ENCODE measurements around the gene FASN.

FASN gene

DNA sequence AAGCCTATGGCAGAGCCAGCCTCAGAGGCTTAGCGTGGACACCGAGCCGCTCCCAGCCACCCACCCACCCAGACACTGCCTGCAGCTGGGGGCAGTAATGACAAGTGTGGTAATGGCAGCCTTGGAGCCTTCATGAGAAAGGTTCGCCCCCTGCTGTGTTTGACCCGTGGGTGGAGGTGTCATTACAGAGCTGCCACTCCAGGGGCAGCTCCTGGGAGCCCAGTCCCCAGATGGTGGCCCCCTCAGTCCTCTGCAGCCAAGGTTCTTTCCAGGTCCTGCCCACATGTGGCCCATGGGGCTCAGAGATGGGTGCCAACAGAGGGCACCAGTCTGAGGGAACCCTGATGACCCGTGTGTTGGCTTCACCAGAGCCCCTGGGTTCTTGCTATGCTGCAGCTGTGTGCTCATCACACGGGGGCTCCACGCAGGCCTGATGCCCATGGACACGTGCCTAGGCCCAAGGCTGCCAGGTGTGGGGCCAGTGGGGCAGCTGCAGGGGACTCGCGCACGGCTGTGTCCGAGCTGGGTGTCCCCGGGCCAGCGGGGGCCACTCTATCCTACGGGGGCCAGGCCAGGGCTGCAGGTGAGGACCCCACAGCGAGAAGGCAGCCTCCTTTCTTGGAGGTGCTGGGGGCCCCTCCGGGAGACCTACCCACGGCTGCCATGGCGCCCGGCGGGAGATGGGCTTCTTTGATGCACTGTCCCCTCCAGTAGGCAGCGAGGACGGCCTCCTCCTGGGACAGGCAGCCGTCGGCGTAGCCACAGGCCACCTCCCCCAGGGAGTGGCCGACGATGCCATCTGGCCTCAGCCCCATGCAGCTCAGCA lies 8.1 kb downstream of the FASN start:
- no peak overlapping the region for H3K27ac ChIP-seq
- TF ChIP-seq ZFX (IDR thresholded peaks at IDR 0.05; ENCODE audit: borderline replicate concordance), result no peak
- TF ChIP-seq, protein P1, sequence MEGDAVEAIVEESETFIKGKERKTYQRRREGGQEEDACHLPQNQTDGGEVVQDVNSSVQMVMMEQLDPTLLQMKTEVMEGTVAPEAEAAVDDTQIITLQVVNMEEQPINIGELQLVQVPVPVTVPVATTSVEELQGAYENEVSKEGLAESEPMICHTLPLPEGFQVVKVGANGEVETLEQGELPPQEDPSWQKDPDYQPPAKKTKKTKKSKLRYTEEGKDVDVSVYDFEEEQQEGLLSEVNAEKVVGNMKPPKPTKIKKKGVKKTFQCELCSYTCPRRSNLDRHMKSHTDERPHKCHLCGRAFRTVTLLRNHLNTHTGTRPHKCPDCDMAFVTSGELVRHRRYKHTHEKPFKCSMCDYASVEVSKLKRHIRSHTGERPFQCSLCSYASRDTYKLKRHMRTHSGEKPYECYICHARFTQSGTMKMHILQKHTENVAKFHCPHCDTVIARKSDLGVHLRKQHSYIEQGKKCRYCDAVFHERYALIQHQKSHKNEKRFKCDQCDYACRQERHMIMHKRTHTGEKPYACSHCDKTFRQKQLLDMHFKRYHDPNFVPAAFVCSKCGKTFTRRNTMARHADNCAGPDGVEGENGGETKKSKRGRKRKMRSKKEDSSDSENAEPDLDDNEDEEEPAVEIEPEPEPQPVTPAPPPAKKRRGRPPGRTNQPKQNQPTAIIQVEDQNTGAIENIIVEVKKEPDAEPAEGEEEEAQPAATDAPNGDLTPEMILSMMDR (IDR thresholded peaks at IDR 0.05), result no peak

DNA sequence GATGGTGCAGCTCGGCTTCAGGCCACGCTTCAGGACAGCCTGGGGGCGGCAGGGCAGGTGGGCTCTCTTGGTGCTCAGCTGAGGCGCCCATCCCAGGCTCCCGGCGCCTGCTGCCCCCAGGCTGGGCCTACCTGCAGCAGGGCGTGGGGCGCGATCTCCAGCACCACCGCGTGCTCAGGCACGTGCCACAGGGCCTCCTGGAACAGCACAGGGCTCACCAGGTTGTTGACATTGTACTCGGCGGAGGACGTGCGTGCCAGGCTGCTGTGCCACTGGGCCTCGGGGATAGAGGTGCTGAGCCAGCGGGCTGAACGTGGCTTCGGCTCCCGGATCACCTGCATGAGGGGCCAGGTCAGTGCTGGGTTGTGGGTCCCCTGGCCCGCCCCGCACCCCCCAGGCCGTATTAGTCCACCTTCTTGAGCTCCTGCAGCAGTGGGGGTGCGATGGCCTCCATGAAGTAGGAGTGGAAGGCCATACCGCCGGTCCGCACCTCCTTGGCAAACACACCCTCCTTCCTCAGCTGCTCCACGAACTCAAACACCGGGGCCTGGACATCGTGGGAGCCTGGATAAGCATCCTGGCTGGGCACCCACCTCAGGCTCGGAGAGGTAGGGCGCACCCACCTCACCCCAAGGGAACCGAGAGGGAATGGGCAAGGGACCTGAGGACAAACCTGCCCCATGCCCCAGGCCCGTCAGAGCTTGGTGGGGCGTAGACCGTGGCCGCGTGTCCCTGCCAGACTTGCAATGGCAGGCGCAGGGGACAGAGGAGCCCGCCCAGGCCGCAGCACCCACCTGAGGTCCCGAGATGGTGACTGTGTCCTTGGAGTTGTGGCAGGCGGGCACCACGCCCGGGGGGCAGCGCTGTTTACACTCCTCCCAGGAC lies 9.0 kb downstream of the FASN start:
- TF ChIP-seq, protein P1 (IDR thresholded peaks at IDR 0.05), result no peak
- TF ChIP-seq ZFX (IDR thresholded peaks at IDR 0.05; ENCODE audit: borderline replicate concordance), result no peak
- H3K27ac ChIP-seq, result no peak overlapping the region

DNA sequence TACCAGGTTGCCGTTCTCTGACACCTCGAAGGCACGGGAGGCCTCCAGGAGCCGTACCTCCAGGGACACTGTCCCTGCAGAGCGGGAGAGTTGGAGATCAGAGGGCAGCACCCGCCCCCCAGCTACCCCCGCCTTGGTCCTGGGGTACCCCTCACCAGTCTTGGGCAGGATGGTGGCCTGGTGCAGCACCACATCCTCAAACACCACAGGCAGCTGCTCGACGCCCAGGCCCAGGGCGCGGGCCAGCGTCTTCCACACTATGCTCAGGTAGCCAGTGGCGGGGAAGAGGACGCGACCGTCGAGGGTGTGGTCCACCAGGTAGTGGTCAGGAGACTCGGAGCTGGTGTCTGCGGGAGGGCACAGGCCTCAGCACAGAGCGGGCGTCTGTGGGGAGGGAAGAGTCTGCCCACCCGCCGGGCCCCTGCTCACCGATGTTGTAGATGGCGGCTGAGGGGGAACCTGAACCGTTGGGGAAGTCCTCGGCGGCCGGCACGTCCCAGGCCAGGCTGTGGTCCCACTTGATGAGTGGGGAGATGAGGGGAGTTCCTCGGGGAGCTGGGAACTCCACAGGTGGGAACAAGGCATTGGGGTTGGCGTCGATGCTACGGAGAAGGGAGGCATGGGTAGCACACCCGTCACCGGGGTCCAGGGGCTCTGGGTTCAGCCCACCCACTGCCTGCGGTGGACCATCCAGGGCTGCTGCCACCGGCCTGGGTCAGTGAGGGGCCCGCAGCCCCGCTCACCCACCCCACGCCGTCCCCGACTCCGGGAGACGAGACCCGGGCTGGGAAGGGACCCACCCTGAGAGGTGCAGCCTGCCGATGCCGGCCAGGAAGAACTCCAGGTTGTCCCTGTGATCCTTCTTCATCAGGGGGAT lies 9.8 kb downstream of the FASN start:
- TF ChIP-seq ZFX (IDR thresholded peaks at IDR 0.05; ENCODE audit: borderline replicate concordance), result no peak
- TF ChIP-seq, protein P1 (IDR thresholded peaks at IDR 0.05), result no peak
- no peak overlapping the region for H3K27ac ChIP-seq

DNA sequence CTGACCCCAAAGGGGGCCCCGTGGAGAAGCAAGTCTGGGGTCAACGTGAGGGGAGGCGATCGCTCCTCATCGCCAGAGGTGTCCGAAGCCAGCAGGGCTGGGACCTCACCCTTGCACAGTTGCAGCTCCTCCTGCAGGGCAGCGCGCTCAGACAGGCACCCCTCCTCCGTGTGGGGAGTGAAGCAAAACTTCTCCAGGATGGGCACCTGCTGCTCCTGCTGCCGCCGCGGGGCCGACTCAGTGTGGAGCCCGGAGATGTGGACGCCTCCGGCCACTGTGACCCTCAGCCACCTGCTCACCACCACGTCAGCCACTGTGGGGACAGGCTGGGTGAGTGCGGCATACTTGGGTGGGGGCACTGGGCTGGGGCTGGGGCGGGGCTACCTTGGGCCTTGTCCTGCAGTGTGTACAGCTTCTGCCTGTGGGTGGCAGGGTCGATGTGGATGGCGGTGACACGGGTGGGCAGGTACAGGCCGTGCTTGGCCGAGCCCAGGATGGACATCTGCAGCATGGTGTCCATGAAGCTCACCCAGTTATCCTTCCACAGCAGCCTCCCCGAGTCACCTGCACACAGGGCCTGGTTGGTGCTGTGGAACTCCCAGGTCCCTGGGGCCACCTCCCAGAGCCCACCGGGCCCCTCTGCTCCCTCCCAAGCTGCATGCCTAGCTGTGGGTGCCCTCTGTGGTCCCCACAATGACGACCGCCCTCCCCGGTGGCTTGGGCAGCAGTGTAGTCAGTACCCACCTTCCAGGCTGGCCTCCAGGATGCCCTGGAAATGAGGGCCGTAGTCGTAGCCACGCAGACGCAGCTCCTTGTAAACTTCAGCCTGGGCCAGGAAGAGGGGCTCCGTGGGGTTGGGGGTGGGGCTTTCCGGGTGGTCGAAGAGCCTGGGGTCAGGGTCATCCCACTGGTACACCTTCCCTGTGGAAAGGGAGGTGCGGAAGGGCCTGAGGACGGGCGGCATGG lies 10.8 kb downstream of the FASN start:
- no peak for TF ChIP-seq ZFX (IDR thresholded peaks at IDR 0.05; ENCODE audit: borderline replicate concordance)
- TF ChIP-seq, protein P1 (IDR thresholded peaks at IDR 0.05), result no peak
- H3K27ac ChIP-seq, result no peak overlapping the region

DNA sequence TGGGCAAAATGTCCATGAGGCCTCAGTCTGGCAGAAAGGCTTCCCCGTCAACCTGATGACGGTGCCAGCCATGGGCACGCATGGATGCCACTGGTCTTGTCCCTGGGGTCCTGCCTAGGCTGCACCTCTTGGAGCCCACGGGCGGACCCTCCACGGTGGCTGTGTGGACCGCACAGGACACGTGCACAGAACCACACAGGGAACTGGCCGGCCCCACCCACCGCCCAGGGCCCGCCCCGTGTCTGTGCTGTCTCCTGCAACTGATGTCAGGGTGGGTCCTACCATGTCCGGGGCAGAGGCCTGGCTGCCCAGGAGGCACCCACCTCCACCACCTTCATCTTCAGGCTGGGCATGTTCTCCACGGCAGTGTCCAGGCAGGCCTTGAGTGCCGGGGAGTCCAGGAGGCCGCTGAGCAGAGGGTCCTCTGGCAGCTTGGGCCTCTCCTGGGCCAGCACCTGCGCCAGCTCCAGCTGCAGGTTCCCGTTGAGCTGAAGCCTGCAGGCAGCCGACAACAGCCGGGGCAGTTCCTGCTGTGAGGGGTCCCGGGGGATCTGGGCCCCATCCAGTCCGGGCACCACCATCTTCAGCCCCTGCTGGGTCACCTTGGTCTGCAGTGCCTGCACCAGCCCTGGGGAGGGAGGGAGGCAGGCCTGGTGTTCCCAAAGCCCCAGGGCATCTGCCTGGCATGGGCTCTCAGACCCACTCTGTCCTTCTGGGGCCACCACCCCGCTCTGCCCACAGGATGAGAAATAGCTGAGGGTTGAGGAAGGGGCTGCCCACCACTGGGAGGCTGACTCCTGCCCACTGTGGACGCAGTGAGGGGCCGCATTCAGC lies 11.9 kb downstream of the FASN start:
- TF ChIP-seq, protein P1 (IDR thresholded peaks at IDR 0.05), result no peak
- no peak for TF ChIP-seq ZFX (IDR thresholded peaks at IDR 0.05; ENCODE audit: borderline replicate concordance)
- H3K27ac ChIP-seq, result no peak overlapping the region
